SK-N-SH treated with all-trans-retinoic acid at 6 μM for 48 hours (cell line): ENCODE results near the gene ESRRA.

ENCODE experiments used
- ATAC-seq: fragments of 200-7000 bp; cut with Tn5 transposase; 3 replicates; pipeline ENCODE4 v1.9.1; 2020; ENCODE audit warnings: mild to moderate bottlenecking, moderate library complexity
- BACH2 ChIP-seq: fragments of 250-450 bp; sonication (Bioruptor Pico); IDR thresholded peaks from 2 replicates; pipeline ENCODE4 v1.9.0; 2021; ENCODE audit warnings: mild to moderate bottlenecking, borderline replicate concordance
- CREB5 ChIP-seq: fragments of 250-450 bp; sonication (Bioruptor Pico); IDR thresholded peaks from 2 replicates; pipeline ENCODE4 v1.5.1; 2020; ENCODE audit warnings: low read depth, mild to moderate bottlenecking, moderate library complexity
- CSDC2 ChIP-seq: fragments of 250-450 bp; sonication (Bioruptor Pico); IDR thresholded peaks from 2 replicates; pipeline ENCODE4 v1.5.0; 2020; ENCODE audit warnings: mild to moderate bottlenecking, moderate library complexity
- ESRRG ChIP-seq: fragments of 250-450 bp; sonication (Bioruptor Pico); IDR thresholded peaks from 2 replicates; pipeline ENCODE4 v1.6.1; 2021; ENCODE audit warnings: mild to moderate bottlenecking
- GLIS3 ChIP-seq: fragments of 250-450 bp; sonication (Bioruptor Pico); IDR thresholded peaks from 2 replicates; pipeline ENCODE4 v1.5.0; 2020; ENCODE audit warnings: mild to moderate bottlenecking, moderate library complexity
- ISL1 ChIP-seq: fragments of 250-450 bp; sonication (Bioruptor Pico); IDR thresholded peaks from 2 replicates; pipeline ENCODE4 v2.1.2; 2022; ENCODE audit warnings: mild to moderate bottlenecking, moderate library complexity
- OSR1 ChIP-seq: fragments of 250-450 bp; sonication (Bioruptor Pico); IDR thresholded peaks from 2 replicates; pipeline ENCODE4 v1.8.0; 2022; ENCODE audit warnings: moderate library complexity, mild to moderate bottlenecking, inconsistent platforms
- PATZ1 ChIP-seq: fragments of 250-450 bp; sonication (Bioruptor Pico); IDR thresholded peaks from 2 replicates; pipeline ENCODE4 v1.8.0; 2020; ENCODE audit warnings: mild to moderate bottlenecking, moderate library complexity, borderline replicate concordance
- PPARA ChIP-seq: fragments of 250-450 bp; sonication (Bioruptor Pico); IDR thresholded peaks from 2 replicates; pipeline ENCODE4 v1.5.0; 2020; ENCODE audit warnings: mild to moderate bottlenecking, borderline replicate concordance
- RARB ChIP-seq: fragments of 250-450 bp; sonication (Bioruptor Pico); IDR thresholded peaks from 2 replicates; pipeline ENCODE4 v1.8.0; 2021; ENCODE audit warnings: mild to moderate bottlenecking, moderate library complexity
- SNAI2 ChIP-seq: fragments of 250-450 bp; sonication (Bioruptor Pico); IDR thresholded peaks from 2 replicates; pipeline ENCODE4 v1.5.0; 2020; ENCODE audit warnings: mild to moderate bottlenecking, moderate library complexity
- TCF4 ChIP-seq: fragments of 250-450 bp; sonication (Bioruptor Pico); IDR thresholded peaks from 2 replicates; pipeline ENCODE4 v1.8.0; 2021; ENCODE audit warnings: mild to moderate bottlenecking, moderate library complexity, borderline replicate concordance
- TOX ChIP-seq: fragments of 250-450 bp; sonication (Bioruptor Pico); IDR thresholded peaks from 2 replicates; pipeline ENCODE4 v1.8.0; 2021; ENCODE audit warnings: mild to moderate bottlenecking, moderate library complexity, borderline replicate concordance
- TSHZ2 ChIP-seq: fragments of 250-450 bp; sonication (Bioruptor Pico); IDR thresholded peaks from 2 replicates; pipeline ENCODE4 v1.5.0; 2020; ENCODE audit warnings: mild to moderate bottlenecking, moderate library complexity
- ZC3H10 ChIP-seq: fragments of 250-450 bp; sonication (Bioruptor Pico); IDR thresholded peaks from 2 replicates; pipeline ENCODE4 v1.5.1; 2021; ENCODE audit warnings: mild to moderate bottlenecking, moderate library complexity
- ZFP3 ChIP-seq: fragments of 250-450 bp; sonication (Bioruptor Pico); IDR thresholded peaks from 2 replicates; pipeline ENCODE4 v1.5.0; 2020; ENCODE audit warnings: mild to moderate bottlenecking, moderate library complexity
- ZFP30 ChIP-seq: fragments of 450-650 bp; formaldehyde crosslinking; IDR thresholded peaks from 2 replicates; pipeline ENCODE4 v1.5.0; 2022; ENCODE audit warnings: mild to moderate bottlenecking, moderate library complexity
- ZNF565 ChIP-seq: fragments of 450-650 bp; formaldehyde crosslinking; conservative IDR thresholded peaks from 2 replicates; pipeline ENCODE4 v1.5.0; 2020; ENCODE audit warnings: low read depth, mild to moderate bottlenecking, moderate library complexity
- ZNF70 ChIP-seq: fragments of 450-650 bp; formaldehyde crosslinking; IDR thresholded peaks from 2 replicates; pipeline ENCODE4 v1.5.0; 2020; ENCODE audit warnings: mild to moderate bottlenecking, moderate library complexity
- ZNF8 ChIP-seq: fragments of 450-650 bp; formaldehyde crosslinking; IDR thresholded peaks from 2 replicates; pipeline ENCODE4 v1.5.0; 2020; ENCODE audit warnings: mild to moderate bottlenecking, moderate library complexity
- TF ChIP-seq, protein P1 (sequence below): fragments of 250-450 bp; sonication (Bioruptor Pico); IDR thresholded peaks from 2 replicates; pipeline ENCODE4 v1.8.0; 2021; ENCODE audit warnings: low read depth, mild to moderate bottlenecking, moderate library complexity, borderline replicate concordance

The ESRRA gene

GRCh38 chr11:64337538-64338249 is 32.4 kb downstream of the ESRRA start:
- TF ChIP-seq, protein P1, sequence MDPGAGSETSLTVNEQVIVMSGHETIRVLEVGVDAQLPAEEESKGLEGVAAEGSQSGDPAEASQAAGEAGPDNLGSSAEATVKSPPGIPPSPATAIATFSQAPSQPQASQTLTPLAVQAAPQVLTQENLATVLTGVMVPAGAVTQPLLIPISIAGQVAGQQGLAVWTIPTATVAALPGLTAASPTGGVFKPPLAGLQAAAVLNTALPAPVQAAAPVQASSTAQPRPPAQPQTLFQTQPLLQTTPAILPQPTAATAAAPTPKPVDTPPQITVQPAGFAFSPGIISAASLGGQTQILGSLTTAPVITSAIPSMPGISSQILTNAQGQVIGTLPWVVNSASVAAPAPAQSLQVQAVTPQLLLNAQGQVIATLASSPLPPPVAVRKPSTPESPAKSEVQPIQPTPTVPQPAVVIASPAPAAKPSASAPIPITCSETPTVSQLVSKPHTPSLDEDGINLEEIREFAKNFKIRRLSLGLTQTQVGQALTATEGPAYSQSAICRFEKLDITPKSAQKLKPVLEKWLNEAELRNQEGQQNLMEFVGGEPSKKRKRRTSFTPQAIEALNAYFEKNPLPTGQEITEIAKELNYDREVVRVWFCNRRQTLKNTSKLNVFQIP (CRISPR knock-in tag): no peak
- TF ChIP-seq ZC3H10: no peak
- no peak for TF ChIP-seq SNAI2 (CRISPR knock-in tag)
- TF ChIP-seq TOX (CRISPR knock-in tag): no peak
- TF ChIP-seq GLIS3: no peak
- TF ChIP-seq ESRRG (CRISPR knock-in tag): no peak
- no peak for TF ChIP-seq ZNF8 (CRISPR knock-in tag)
- TF ChIP-seq CREB5 (CRISPR knock-in tag): no peak
- no peak for TF ChIP-seq ZFP3 (CRISPR knock-in tag)
- no peak for TF ChIP-seq OSR1 (CRISPR knock-in tag)
- no peak for TF ChIP-seq ZNF70
- no peak for TF ChIP-seq ZFP30 (CRISPR knock-in tag)
- TF ChIP-seq ZNF565 (CRISPR knock-in tag): no peak
- TF ChIP-seq TSHZ2: no peak
- no peak for TF ChIP-seq ISL1 (CRISPR knock-in tag)
- TF ChIP-seq TCF4 (CRISPR knock-in tag): no peak
- TF ChIP-seq PATZ1 (CRISPR knock-in tag): no peak
- no peak for TF ChIP-seq RARB (CRISPR knock-in tag)
- no peak for TF ChIP-seq PPARA (CRISPR knock-in tag)
- ATAC-seq: no peak

DNA sequence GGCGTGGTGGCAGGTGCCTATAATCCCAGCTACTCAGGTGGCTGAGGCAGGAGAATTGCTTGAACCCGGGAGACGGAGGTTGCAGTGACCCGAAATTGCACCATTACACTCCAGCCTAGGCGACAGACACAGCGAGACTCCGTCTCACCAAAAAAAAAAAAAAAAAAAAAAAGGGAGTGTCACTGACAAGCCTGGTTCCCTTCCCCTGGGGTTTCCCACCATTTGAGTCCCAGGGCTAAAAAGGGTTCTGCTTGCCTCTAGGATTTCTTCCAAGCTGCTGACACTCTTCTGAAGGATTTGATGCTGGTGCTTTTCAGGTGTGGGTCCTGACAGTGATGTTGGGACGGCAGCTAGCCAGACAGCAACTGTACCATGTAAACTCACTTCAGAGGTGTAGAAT is 33.4 kb downstream of the ESRRA start:
- ATAC-seq: no peak
- TF ChIP-seq OSR1 (CRISPR knock-in tag): no peak
- no peak for TF ChIP-seq RARB (CRISPR knock-in tag)
- TF ChIP-seq TCF4 (CRISPR knock-in tag): no peak
- TF ChIP-seq ZNF565 (CRISPR knock-in tag): no peak
- no peak for TF ChIP-seq CSDC2 (CRISPR knock-in tag)
- TF ChIP-seq ZFP30 (CRISPR knock-in tag): no peak
- no peak for TF ChIP-seq BACH2 (CRISPR knock-in tag)
- no peak for TF ChIP-seq ISL1 (CRISPR knock-in tag)
- TF ChIP-seq, protein P1 (CRISPR knock-in tag): no peak
- no peak for TF ChIP-seq ZNF8 (CRISPR knock-in tag)
- no peak for TF ChIP-seq SNAI2 (CRISPR knock-in tag)
- TF ChIP-seq PPARA (CRISPR knock-in tag): no peak
- no peak for TF ChIP-seq ZC3H10
- TF ChIP-seq ZFP3 (CRISPR knock-in tag): no peak
- no peak for TF ChIP-seq TSHZ2
